Heart left ventricle (tissue), 16 donors: ENCODE results near the gene IRX5. TPM values are rescaled to one million over a fixed set of nuclear protein-coding genes. Genes with fewer than 3 reads are reported as not detected.

Experiments
- ATAC-seq, 4 donors: fragments of 200-7000 bp; cut with Tn5 transposase; one replicate each; pipeline ENCODE4 v1.9.1; 2020 to 2022; ENCODE audit warnings: moderate library complexity in 4 of 4, mild to moderate bottlenecking in 3 of 4, moderate number of reproducible peaks in 1 of 4
- DNase-seq, 5 donors: peaks; one replicate each; pipeline ENCODE4 v3.0.0-alpha.2; 2020
- H3K27ac ChIP-seq, 12 donors: fragments of 200-600 bp; sonication (generic) in 4 of 12; one replicate each; pipeline versions ENCODE4 v1.5.0 to v1.8.0; 2016 to 2022; ENCODE audit warnings: mild to moderate bottlenecking in 2 of 12
- H3K27me3 ChIP-seq, 9 donors: fragments of 200-600 bp; sonication (generic) in 2 of 9; one replicate each; pipeline versions ENCODE4 v1.5.1 to v1.8.0; 2016 to 2022; ENCODE audit warnings: mild to moderate bottlenecking in 3 of 9
- H3K36me3 ChIP-seq, 9 donors: fragments of 200-600 bp; sonication (generic) in 2 of 9; one replicate each; pipeline versions ENCODE4 v1.5.0 to v1.8.0; 2018 to 2022; ENCODE audit warnings: mild to moderate bottlenecking in 2 of 9
- H3K4me1 ChIP-seq, 12 donors: fragments of 200-600 bp; sonication (generic) in 4 of 12; one replicate each; pipeline versions ENCODE4 v1.5.0 to v1.8.0; 2016 to 2022; ENCODE audit warnings: mild to moderate bottlenecking in 3 of 12
- H3K4me3 ChIP-seq, 12 donors: fragments of 200-600 bp; sonication (generic) in 4 of 12; one replicate each; pipeline versions ENCODE4 v1.5.0 to v1.8.0; 2017 to 2022; ENCODE audit warnings: mild to moderate bottlenecking in 9 of 12, moderate library complexity in 4 of 12
- H3K9me3 ChIP-seq, 12 donors: fragments of 200-600 bp; sonication (generic) in 4 of 12; one replicate each; pipeline versions ENCODE4 v1.5.0 to v1.8.0; 2016 to 2022; ENCODE audit warnings: mild to moderate bottlenecking in 1 of 12
- POLR2A ChIP-seq, 2 donors: fragments of 450-650 bp; IDR thresholded peaks; one replicate each; pipeline ENCODE4 v1.6.1; 2017; ENCODE audit warnings: antibody characterized with exemption in 2 of 2, mild to moderate bottlenecking in 2 of 2, moderate library complexity in 2 of 2
- WGBS, 4 donors: extraction: QIAGEN DNeasy Blood & Tissue Kit in 2 of 4; methylation state at CpG; one replicate each; pipeline versions ENCODE4 v1.1.5 to v1.1.7; 2013 to 2018; 5-methylcytosine and 5-hydroxymethylcytosine counted together
- intact Hi-C, 10 donors: fragments of 100-400 bp; cut with DNase I; formaldehyde crosslinking; loops; one replicate each; pipeline versions ENCODE4 v1.11.1 to v1.14.2; 2022
- long read RNA-seq, 3 donors: library from polyadenylated mRNA; unstranded; transcript quantifications; one replicate each; pipeline ENCODE4 v2.0.0, GENCODE V29; 2020 to 2021
- polyA plus RNA-seq, 2 donors: library from polyadenylated mRNA; stranded (reverse); fragments of 200-250 nt; gene quantifications; one replicate each; pipeline ENCODE4 v1.2.3, GENCODE V29; 2013
- total RNA-seq, 9 donors: library from RNA; depleted of rRNA in 2 of 9; stranded (reverse); fragments of >200 nt in 2 of 9; fragmentation: NEBNext Ultra II Directional in 3 of 9; extraction: Animal tissue kit (Norgen Biotek cat#: 25700) in 3 of 9; gene quantifications; one replicate each; pipeline versions ENCODE4 v1.1.0 to v1.2.4, GENCODE V29; 2016 to 2023
- TF ChIP-seq, protein P1 (sequence below), 12 donors: fragments of 200-600 bp; sonication (generic) in 4 of 12; IDR thresholded peaks; one replicate each; pipeline versions ENCODE4 v1.5.0 to v1.8.0; 2018 to 2022; ENCODE audit warnings: antibody characterized with exemption in 12 of 12, mild to moderate bottlenecking in 5 of 12
- donor health status: ischemic (EF 13 %, LVEDD 7.1; RV severe dilation, severe dysfunction).
- donor health status: healthy with polysubstance abuse.
- donor health status: DM: no; HTN: yes; CAD: no.
- donor health status: DM: no; HTN: no; CAD: no.
- donor health status: ischemic (EF 25% LVEDD 6.9; RV normal size, moderate dysfunction).
- donor health status: ischemic (EF 25% LVEDD 5.7; RV mildly dilated, moderate dysfunction).
- donor health status: healthy.
- donor health status: DM: yes; HTN: yes; CAD: no.
- donor health status: ischemic (EF 35%, LVEDD 5.7; RV mildly dilated, moderate dysfunction).
- donor health status: nonischemic (EF 11% LVEDD 7.7; RV severe dilation, severe dysfunction).
- donor health status: DM: yes; HTN: yes; CAD: no.
- donor health status: PGD.
- donor health status: ischemic (EF 29% LVEDD 5.4; RV normal size, mild dysfunction).
- donor health status: nonischemic (EF 23%, LVEDD 6.1; RV moderate dilation, normal function).

IRX5 gene
- total RNA-seq = 10 to 100 TPM in 7 of 9 donors, 1 to 10 TPM in 2; 5.8 to 32.2 (median 18.1) TPM
- polyA plus RNA-seq = 10 to 100 TPM; 19.2 to 19.4 TPM
- long read RNA-seq, donor 1, transcript IRX5-203 (2 exons, 1,825 nt) = minor isoform, 7 of 98 reads
- long read RNA-seq, donor 1, transcript IRX5-202 (3 exons, 2,401 nt) = major isoform, 63 of 98 reads
- long read RNA-seq, donor 1, partial matches to known transcripts = 3 of 98 reads
- long read RNA-seq, donor 1, other reads (novel, unspliced or antisense) = 25 of 98 reads
- long read RNA-seq, donor 2, partial matches to known transcripts = 4 of 4 reads
- long read RNA-seq, donor 2, other reads (novel, unspliced or antisense) = 0 of 4 reads
- long read RNA-seq, donor 3, transcript IRX5-202 (3 exons, 2,401 nt) = major isoform, 27 of 36 reads
- long read RNA-seq, donor 3, partial matches to known transcripts = 8 of 36 reads
- long read RNA-seq, donor 3, other reads (novel, unspliced or antisense) = 0 of 36 reads

DNA sequence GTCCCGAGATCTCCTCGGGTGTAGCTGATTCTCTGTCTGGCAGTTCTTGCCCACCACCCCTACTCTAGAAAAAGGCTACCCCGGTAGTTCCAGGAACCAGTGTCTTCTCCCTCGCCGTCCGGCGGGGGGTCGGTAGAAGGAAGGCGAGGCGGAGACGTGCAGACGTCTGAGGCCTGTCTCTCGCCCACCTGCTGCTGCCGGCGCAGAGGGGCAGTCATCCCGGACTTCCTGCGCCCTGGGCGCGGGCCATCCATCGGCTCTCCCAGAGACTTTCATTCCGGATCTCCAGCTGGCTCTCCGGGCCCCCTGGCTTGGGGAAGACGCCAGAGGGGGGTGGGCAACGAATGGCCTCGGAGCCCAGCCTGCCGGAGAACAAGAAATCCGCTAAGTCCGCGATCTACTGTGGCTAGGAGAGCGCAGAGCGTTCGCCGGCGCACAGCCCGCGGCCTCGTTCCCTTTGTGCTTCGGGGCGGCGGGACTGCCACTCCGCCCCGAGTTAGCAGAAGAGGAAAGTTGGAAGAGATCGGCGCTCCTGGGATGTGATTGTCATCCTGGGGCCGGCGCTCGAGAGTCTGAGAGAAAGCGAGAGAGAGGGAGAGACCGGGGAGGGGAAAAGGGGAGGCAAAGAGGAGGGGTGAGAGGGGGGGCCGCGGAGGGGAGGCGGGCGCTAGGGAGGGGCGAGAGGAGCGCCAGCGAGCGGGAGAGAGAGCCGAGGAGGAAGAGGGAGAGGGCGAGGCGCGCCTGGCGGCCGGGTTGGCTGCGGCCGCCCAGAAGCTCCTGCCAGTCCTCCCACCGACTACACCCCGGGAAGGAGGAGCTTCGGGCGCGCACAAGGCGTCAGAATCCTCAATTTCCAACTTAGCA, at the start of gene IRX5:
Gene IRX5, plus strand, starts transcription at position 861 of the 864 bp plus-strand sequence. CDS start 334 bp downstream, outside the sequence.
- H3K4me1 ChIP-seq = peaks cover 0 to 39% (median 7%) of the 10 kb centered on the region in 12 donors
- peak within 1 kb of the TSS; percentile 57 to 86 (median 74) for H3K4me3 ChIP-seq
- H3K9me3 ChIP-seq = no peaks in the 10 kb centered on the region
- intact Hi-C loops = loop anchor here in 9 of 10 donors (2.0 to 10.0 kb wide), 16 partner anchors 275 to 1385 kb away; partner anchors contain the start of gene IRX6 (in 4 of the 9)
- DNase-seq (peak; percentile 92 to 95 (median 93)), ATAC-seq (peak; percentile 69 to 83 (median 74))
- peaks cover 3 to 75% (median 35%) of the 10 kb centered on the region in 9 donors for H3K27me3 ChIP-seq
- WGBS, 4 donors = 0 to 1% (median 1%) methylated on average over 51 to 70 of the region's 71 CpGs
- H3K27ac ChIP-seq = peak within 1 kb of the TSS; percentile 55 to 96 (median 90)
- TF ChIP-seq POLR2A (IDR thresholded peaks at IDR 0.05) = peak in 1 of 2 donors; percentile 65
- TF ChIP-seq, protein P1, sequence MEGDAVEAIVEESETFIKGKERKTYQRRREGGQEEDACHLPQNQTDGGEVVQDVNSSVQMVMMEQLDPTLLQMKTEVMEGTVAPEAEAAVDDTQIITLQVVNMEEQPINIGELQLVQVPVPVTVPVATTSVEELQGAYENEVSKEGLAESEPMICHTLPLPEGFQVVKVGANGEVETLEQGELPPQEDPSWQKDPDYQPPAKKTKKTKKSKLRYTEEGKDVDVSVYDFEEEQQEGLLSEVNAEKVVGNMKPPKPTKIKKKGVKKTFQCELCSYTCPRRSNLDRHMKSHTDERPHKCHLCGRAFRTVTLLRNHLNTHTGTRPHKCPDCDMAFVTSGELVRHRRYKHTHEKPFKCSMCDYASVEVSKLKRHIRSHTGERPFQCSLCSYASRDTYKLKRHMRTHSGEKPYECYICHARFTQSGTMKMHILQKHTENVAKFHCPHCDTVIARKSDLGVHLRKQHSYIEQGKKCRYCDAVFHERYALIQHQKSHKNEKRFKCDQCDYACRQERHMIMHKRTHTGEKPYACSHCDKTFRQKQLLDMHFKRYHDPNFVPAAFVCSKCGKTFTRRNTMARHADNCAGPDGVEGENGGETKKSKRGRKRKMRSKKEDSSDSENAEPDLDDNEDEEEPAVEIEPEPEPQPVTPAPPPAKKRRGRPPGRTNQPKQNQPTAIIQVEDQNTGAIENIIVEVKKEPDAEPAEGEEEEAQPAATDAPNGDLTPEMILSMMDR (IDR thresholded peaks at IDR 0.05) = peak in 7 of 12 donors; percentile 8 to 42 (median 29)
- peaks cover 0 to 10% (median 0%) of the 10 kb centered on the region in 9 donors for H3K36me3 ChIP-seq

DNA sequence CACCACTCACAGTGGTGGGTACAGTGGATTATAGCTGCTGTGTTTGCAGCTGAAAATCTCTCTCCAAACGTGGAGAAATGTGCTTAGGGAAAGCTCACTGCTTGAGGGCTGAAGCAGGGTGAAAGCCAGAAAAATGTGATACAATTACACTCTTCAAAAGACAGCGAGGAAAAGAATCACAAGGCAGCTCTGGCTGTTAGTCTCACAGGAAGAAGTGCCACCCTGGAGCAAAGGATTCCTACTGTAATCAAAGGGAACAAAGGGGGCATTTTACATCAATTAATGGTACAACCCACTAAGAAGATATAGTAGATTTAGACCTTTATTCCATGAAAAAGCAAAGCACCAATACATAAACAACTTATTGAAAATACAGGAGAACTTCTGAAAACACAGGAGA, 48.1 kb upstream of the IRX5 start:
- intact Hi-C loops = no loop called here
- DNase-seq = no peak
- Histone ChIP-seq H3K27me3 (no peaks in the 10 kb centered on the region), H3K4me3 (no peak overlapping the region), H3K9me3 (peaks cover 0 to 39% (median 0%) of the 10 kb centered on the region in 12 donors), H3K36me3 (no peaks in the 10 kb centered on the region), H3K4me1 (no peaks in the 10 kb centered on the region), H3K27ac (no peak overlapping the region)
- no peak for TF ChIP-seq POLR2A (IDR thresholded peaks at IDR 0.05)
- TF ChIP-seq, protein P1 (IDR thresholded peaks at IDR 0.05) = no peak
- 56 to 66% (median 61%) methylated on average over 2 of the region's 2 CpGs for WGBS, 4 donors
- no peak for ATAC-seq

DNA sequence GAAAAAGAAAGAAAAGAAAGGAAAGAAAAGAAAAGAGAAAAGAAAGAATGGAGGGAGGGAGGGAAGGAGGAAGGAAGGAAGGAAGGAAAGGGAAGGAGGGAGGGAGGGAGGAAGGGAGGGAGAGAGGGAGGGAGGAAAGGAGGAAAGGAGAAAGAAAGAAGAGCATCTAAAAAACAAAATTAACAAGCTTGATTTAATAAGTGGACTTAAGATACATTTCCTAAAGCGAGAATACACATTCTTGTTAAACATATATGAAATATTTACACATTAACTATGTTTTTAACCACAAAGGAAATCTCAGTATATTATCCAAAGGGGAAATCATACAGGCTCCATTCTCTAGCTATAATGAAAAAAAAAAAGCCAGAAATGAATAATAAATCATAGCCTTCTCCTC, 47.3 kb upstream of the IRX5 start:
- no peak for TF ChIP-seq POLR2A (IDR thresholded peaks at IDR 0.05)
- H3K4me1 ChIP-seq = no peaks in the 10 kb centered on the region
- intact Hi-C loops = no loop called here
- ATAC-seq = no peak
- 91 to 98% (median 94%) methylated on average over 1 of the region's 1 CpG for WGBS, 4 donors
- no peak overlapping the region for H3K27ac ChIP-seq
- H3K9me3 ChIP-seq = peaks cover 0 to 39% (median 0%) of the 10 kb centered on the region in 12 donors
- no peaks in the 10 kb centered on the region for H3K36me3 ChIP-seq
- no peak overlapping the region for H3K4me3 ChIP-seq
- no peaks in the 10 kb centered on the region for H3K27me3 ChIP-seq
- DNase-seq = no peak

GRCh38 chr16:54886078-54886477, 44.6 kb upstream of the IRX5 start:
- Histone ChIP-seq H3K4me3 (no peak overlapping the region), H3K4me1 (peaks cover 0 to 5% (median 0%) of the 10 kb centered on the region in 12 donors), H3K9me3 (peaks cover 0 to 29% (median 0%) of the 10 kb centered on the region in 12 donors), H3K36me3 (no peaks in the 10 kb centered on the region), H3K27me3 (no peaks in the 10 kb centered on the region), H3K27ac (no peak overlapping the region)
- DNase-seq = no peak
- ATAC-seq = no peak
- intact Hi-C loops = no loop called here
- TF ChIP-seq, protein P1 (IDR thresholded peaks at IDR 0.05) = no peak
- TF ChIP-seq POLR2A (IDR thresholded peaks at IDR 0.05) = no peak
- WGBS, 4 donors = 79 to 92% (median 88%) methylated on average over 2 of the region's 2 CpGs
